ENCODE data around the gene CBL. TPM values are rescaled to one million over a fixed set of nuclear protein-coding genes. Genes with fewer than 3 reads are reported as not detected.
A peak's percentile ranks its signal among the peaks of the same experiment; 100 is the strongest.

The CBL gene
- total and polyA plus RNA-seq, 10 of the 15 experiments (the other 5 are each of a cell fraction or from before 2014, with no cell fraction given), result 3.9 to 27.1 (median 9.5) TPM

GRCh38 chr11:119337581-119338317 lies 131.6 kb downstream of the CBL start:
- Histone ChIP-seq H3K9me3 (replicated peaks; ENCODE audit: control insufficient read depth, insufficient read depth, low read length) (no peaks in the 10 kb centered on the region), H3K79me2 (ENCODE audit: control insufficient read depth, insufficient read depth, low read length) (peaks cover 13% of the 10 kb centered on the region), H3K27ac (ENCODE audit: control insufficient read depth, insufficient read depth) (no peak overlapping the region), H3K9ac (ENCODE audit: control insufficient read depth, insufficient read depth, low read length) (no peak overlapping the region), H3K36me3 (ENCODE audit: control insufficient read depth in 2 of 2, insufficient read depth in 2 of 2, low read length in 1 of 2) (no peaks in the 10 kb centered on the region), H3K4me3 (no peak overlapping the region), H3K27me3 (replicated peaks in 1 of 2; ENCODE audit: control insufficient read depth in 2 of 2, insufficient read depth in 2 of 2, low read length in 1 of 2) (peaks cover 9 to 11% of the 10 kb centered on the region in 2 experiments), H2AFZ (ENCODE audit: control insufficient read depth, low read depth, low read length) (no peak overlapping the region), H4K20me1 (ENCODE audit: control insufficient read depth, insufficient read depth) (no peaks in the 10 kb centered on the region), H3K4me2 (ENCODE audit: control insufficient read depth, insufficient read depth) (0 out of 2 replicates have a peak overlapping the region, but pooled peaks have one; percentile 30), H3K4me1 (ENCODE audit: control insufficient read depth, insufficient read depth, low read length) (peaks cover 12% of the 10 kb centered on the region)
- POLR2A ChIA-PET, result interaction anchor here (0.6 to 1.3 kb wide), 9 partner anchors 16 to 443 kb away, joined by 3 to 9 read pairs (median 3); partner anchors contain the start of gene NLRX1
- RAD21 ChIA-PET (ENCODE audit: unreplicated experiment), result interaction anchor here (0.6 to 2.6 kb wide), 30 partner anchors 9 to 648 kb away, joined by 3 to 24 read pairs (median 4); partner anchors contain the start of genes MCAM and VPS11
- ATAC-seq, result 0 out of 3 replicates have a peak, but pooled peaks have one; percentile 1
- no peak for DNase-seq (ENCODE audit: low read depth, low spot score)
- no peak for FAIRE-seq
- in situ Hi-C loops (cut with MboI) (no loop called here), intact Hi-C loops (cut with micrococcal nuclease; ENCODE audit: unreplicated experiment) (loop anchor here (5.0 kb wide), 2 partner anchors 135 to 270 kb away; partner anchors contain the start of gene VPS11)
- SMC1A ChIA-PET (ENCODE audit: uncharacterized antibody, unreplicated experiment), result interaction anchor here (0.7 to 2.6 kb wide), 11 partner anchors 12 to 684 kb away, joined by 3 to 23 read pairs (median 3); partner anchors contain the start of gene MCAM
- WGBS (ENCODE audit: insufficient coverage, insufficient replicate concordance, low lambda C conversion rate, missing lambda C conversion rate), result 80% methylated on average over 9 of the region's 9 CpGs
- TF ChIP-seq NFYB (IDR thresholded peaks at IDR 0.05; ENCODE audit: insufficient read depth, low read depth, low read length) (0 out of 2 replicates have a peak, but pooled peaks have one; percentile 13), POLR2A (IDR thresholded peaks at IDR 0.05; ENCODE audit: low read depth, low read length) (0 out of 2 replicates have a peak, but pooled peaks have one; percentile 10), TCF7 (IDR thresholded peaks at IDR 0.05; ENCODE audit: borderline replicate concordance) (no peak)
- CTCF ChIA-PET, result interaction anchor here (0.6 to 3.7 kb wide), 57 partner anchors 10 to 964 kb away, joined by 3 to 88 read pairs (median 4); partner anchors contain the start of genes C2CD2L, CBL, DPAGT1 and MFRP
- BruUV-seq (replicated peaks), result no TSS peak

- 21% methylated on average over 17 of the region's 17 CpGs for WGBS (ENCODE audit: insufficient coverage, insufficient replicate concordance, low lambda C conversion rate, missing lambda C conversion rate)
- Histone ChIP-seq H2AFZ (ENCODE audit: control insufficient read depth, low read depth, low read length) (no peak overlapping the region), H3K4me2 (ENCODE audit: control insufficient read depth, insufficient read depth) (peak overlapping the region; percentile 26; the same call in 1 of the 2 replicates), H3K27ac (ENCODE audit: control insufficient read depth, insufficient read depth) (no peak overlapping the region), H4K20me1 (ENCODE audit: control insufficient read depth, insufficient read depth) (no peaks in the 10 kb centered on the region), H3K4me1 (ENCODE audit: control insufficient read depth, insufficient read depth, low read length) (peaks cover 12% of the 10 kb centered on the region), H3K36me3 (ENCODE audit: control insufficient read depth in 2 of 2, insufficient read depth in 2 of 2, low read length in 1 of 2) (no peaks in the 10 kb centered on the region), H3K9ac (ENCODE audit: control insufficient read depth, insufficient read depth, low read length) (no peak overlapping the region), H3K79me2 (ENCODE audit: control insufficient read depth, insufficient read depth, low read length) (peaks cover 13% of the 10 kb centered on the region), H3K27me3 (replicated peaks in 1 of 2; ENCODE audit: control insufficient read depth in 2 of 2, insufficient read depth in 2 of 2, low read length in 1 of 2) (peaks cover 9 to 11% of the 10 kb centered on the region in 2 experiments), H3K9me3 (replicated peaks; ENCODE audit: control insufficient read depth, insufficient read depth, low read length) (no peaks in the 10 kb centered on the region), H3K4me3 (no peak overlapping the region)
- POLR2A ChIA-PET, result interaction anchor here (0.6 to 1.3 kb wide), 10 partner anchors 17 to 481 kb away, joined by 3 to 9 read pairs (median 4); partner anchors contain the start of gene NLRX1
- RAD21 ChIA-PET (ENCODE audit: unreplicated experiment), result interaction anchor here (0.6 to 2.6 kb wide), 29 partner anchors 10 to 648 kb away, joined by 3 to 24 read pairs (median 4); partner anchors contain the start of genes MCAM and VPS11
- CTCF ChIA-PET, result interaction anchor here (0.6 to 3.7 kb wide), 55 partner anchors 9 to 963 kb away, joined by 3 to 88 read pairs (median 4); partner anchors contain the start of genes C2CD2L, CBL, DPAGT1 and MFRP
- peak; percentile 68 for ATAC-seq
- FAIRE-seq, result peak; percentile 75
- intact Hi-C loops (cut with micrococcal nuclease; ENCODE audit: unreplicated experiment), result loop anchor here (5.0 kb wide), 2 partner anchors 134 to 271 kb away; partner anchors contain the start of gene VPS11
- BruUV-seq (replicated peaks), result no TSS peak
- in situ Hi-C loops (cut with MboI), result no loop called here
- no peak for DNase-seq (ENCODE audit: low read depth, low spot score)
- SMC1A ChIA-PET (ENCODE audit: uncharacterized antibody, unreplicated experiment), result interaction anchor here (0.7 to 2.6 kb wide), 12 partner anchors 10 to 683 kb away, joined by 3 to 23 read pairs (median 3); partner anchors contain the start of gene MCAM
- no peak for TF ChIP-seq SMARCA5 (IDR thresholded peaks at IDR 0.05)
- TF ChIP-seq SPI1 (IDR thresholded peaks at IDR 0.05; ENCODE audit: borderline replicate concordance, insufficient read depth, low read depth, low read length), result no peak
- TF ChIP-seq, protein P1, sequence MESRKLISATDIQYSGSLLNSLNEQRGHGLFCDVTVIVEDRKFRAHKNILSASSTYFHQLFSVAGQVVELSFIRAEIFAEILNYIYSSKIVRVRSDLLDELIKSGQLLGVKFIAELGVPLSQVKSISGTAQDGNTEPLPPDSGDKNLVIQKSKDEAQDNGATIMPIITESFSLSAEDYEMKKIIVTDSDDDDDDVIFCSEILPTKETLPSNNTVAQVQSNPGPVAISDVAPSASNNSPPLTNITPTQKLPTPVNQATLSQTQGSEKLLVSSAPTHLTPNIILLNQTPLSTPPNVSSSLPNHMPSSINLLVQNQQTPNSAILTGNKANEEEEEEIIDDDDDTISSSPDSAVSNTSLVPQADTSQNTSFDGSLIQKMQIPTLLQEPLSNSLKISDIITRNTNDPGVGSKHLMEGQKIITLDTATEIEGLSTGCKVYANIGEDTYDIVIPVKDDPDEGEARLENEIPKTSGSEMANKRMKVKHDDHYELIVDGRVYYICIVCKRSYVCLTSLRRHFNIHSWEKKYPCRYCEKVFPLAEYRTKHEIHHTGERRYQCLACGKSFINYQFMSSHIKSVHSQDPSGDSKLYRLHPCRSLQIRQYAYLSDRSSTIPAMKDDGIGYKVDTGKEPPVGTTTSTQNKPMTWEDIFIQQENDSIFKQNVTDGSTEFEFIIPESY (IDR thresholded peaks at IDR 0.05), result no peak
- TF ChIP-seq, protein P2, sequence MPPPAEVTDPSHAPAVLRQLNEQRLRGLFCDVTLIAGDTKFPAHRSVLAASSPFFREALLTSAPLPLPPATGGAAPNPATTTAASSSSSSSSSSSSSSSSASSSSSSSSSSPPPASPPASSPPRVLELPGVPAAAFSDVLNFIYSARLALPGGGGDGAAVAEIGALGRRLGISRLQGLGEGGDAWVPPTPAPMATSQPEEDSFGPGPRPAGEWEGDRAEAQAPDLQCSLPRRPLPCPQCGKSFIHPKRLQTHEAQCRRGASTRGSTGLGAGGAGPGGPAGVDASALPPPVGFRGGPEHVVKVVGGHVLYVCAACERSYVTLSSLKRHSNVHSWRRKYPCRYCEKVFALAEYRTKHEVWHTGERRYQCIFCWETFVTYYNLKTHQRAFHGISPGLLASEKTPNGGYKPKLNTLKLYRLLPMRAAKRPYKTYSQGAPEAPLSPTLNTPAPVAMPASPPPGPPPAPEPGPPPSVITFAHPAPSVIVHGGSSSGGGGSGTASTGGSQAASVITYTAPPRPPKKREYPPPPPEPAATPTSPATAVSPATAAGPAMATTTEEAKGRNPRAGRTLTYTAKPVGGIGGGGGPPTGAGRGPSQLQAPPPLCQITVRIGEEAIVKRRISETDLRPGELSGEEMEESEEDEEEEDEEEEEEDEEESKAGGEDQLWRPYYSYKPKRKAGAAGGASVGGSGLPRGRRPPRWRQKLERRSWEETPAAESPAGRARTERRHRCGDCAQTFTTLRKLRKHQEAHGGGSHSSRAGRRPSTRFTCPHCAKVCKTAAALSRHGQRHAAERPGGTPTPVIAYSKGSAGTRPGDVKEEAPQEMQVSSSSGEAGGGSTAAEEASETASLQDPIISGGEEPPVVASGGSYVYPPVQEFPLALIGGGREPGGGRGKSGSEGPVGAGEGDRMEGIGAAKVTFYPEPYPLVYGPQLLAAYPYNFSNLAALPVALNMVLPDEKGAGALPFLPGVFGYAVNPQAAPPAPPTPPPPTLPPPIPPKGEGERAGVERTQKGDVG (CRISPR knock-in tag; IDR thresholded peaks at IDR 0.05), result no peak
- peak; percentile 69 for TF ChIP-seq RAD21 (IDR thresholded peaks at IDR 0.05; ENCODE audit: insufficient read depth, low read depth, low read length)
These were observed 132.3 kb downstream of the CBL start for GRCh38 chr11:119338318-119338890.

All from GM12878 (cell line).